Measurements from ENCODE around the gene MYB. TPM values are rescaled to one million over a fixed set of nuclear protein-coding genes. Genes with fewer than 3 reads are reported as not detected.

The MYB gene
- total and polyA plus RNA-seq, 2 of the 8 experiments (the other 6 are each of a cell fraction or from before 2014, with no cell fraction given) = 4.0 to 7.6 TPM

DNA sequence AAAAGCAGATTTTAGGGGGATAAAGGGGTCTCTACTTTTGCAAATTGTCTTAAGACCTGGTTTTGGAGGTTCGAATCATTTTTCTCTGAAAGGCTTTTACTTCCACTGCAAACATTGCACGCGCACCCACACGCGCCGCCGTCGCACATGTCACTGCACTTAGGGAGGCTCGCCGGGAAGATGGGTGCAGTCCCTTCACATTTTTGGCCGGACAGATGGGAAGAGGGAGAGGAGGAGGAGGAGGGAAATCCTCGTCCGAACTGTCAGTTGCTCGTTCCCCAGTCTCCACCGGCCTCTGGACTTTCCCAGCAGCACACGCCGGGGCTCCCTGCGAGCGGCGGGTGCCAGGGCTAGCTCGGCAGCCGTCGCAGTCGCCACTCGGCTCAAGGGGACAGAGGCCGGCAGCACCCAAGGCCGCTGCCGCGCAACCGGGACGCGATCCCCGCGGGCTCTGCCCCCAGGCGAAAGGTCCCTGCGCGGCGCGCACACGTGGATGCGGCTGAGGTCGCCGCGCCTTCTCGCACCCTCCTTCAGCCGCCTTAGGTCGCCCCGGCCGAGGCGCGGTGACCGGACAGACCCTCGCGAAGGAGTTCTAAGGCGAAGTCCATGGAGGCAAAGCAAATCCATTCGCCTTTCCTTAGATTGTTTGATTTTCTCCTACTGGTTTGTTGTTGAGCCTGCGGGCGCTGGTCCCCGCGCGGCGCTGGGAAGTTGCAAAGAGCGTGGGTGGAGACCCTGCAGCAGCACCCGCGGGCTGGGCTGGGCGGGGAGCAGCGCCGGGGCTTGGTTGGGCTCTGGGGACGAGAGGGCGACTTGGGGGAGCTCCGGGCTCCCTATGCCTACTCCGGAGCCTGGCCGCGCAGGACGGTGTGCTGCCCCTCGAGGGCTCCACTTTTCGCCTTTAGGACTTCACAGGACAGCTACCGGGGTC, 1.2 kb downstream of the MYB start:
- no peak overlapping the region for H2BK20ac ChIP-seq (ENCODE audit: low read length)
- no peak overlapping the region for H2BK15ac ChIP-seq (ENCODE audit: low read length)
- peaks cover 0 to 1% of the 10 kb centered on the region in 2 experiments for H4K20me1 ChIP-seq (replicated peaks in 1 of 2; ENCODE audit: control insufficient read depth in 1 of 2, insufficient read depth in 2 of 2, low read length in 2 of 2)
- 1% methylated on average over 54 of the region's 78 CpGs; no CpG with 5 or more reads in 1 of the 2 experiments for WGBS, 2 experiments (ENCODE audit: extremely low coverage in 1 of 2, insufficient coverage in 1 of 2, insufficient read length in 1 of 2, insufficient replicate concordance in 2 of 2, low coverage in 1 of 2, low lambda C conversion rate in 2 of 2, missing lambda C conversion rate in 1 of 2)
- H3K4me2 ChIP-seq (ENCODE audit: insufficient read depth in 1 of 2, low read depth in 2 of 2, low read length in 2 of 2) = peak overlapping the region; percentile 89 to 93
- H2BK120ac ChIP-seq (replicated peaks; ENCODE audit: low read depth, low read length) = no peak overlapping the region
- peaks cover 2% of the 10 kb centered on the region; the same call in 1 of the 2 replicates for H3K79me1 ChIP-seq (ENCODE audit: low read depth, low read length)
- no peaks in the 10 kb centered on the region for H3K9me3 ChIP-seq (ENCODE audit: insufficient read depth in 2 of 2, low read depth in 1 of 2, low read length in 1 of 2)
- peaks cover 0 to 16% of the 10 kb centered on the region in 2 experiments; a peak in 2 of 4 replicates for H3K79me2 ChIP-seq (ENCODE audit: control insufficient read depth in 1 of 2, insufficient read depth in 2 of 2, low read length in 2 of 2)
- no peak overlapping the region for H4K5ac ChIP-seq (ENCODE audit: insufficient read length, low read depth, low read length)
- ChIA-PET CTCF (ENCODE audit: partially characterized antibody) (interaction anchor here (0.8 to 2.0 kb wide), 5 partner anchors 10 to 41 kb away, joined by 3 to 8 read pairs (median 5); no protein-coding TSS in a partner anchor), POLR2A (ENCODE audit: partially characterized antibody) (interaction anchor here (0.7 to 3.0 kb wide), 4 partner anchors 38 to 89 kb away, joined by 3 to 10 read pairs (median 4); no protein-coding TSS in a partner anchor)
- no peak overlapping the region; the same call in 1 of the 2 replicates for H4K8ac ChIP-seq (ENCODE audit: extremely low read depth, insufficient read depth, low read length)
- no peak overlapping the region for H2AK5ac ChIP-seq (ENCODE audit: low read depth, low read length)
- peak overlapping the region; percentile 51; the same call in 1 of the 2 replicates for H3K18ac ChIP-seq (ENCODE audit: extremely low read depth, low read length)
- peaks cover 26% of the 10 kb centered on the region for H3K23me2 ChIP-seq (ENCODE audit: low read depth, low read length)
- H3K4me3 ChIP-seq (ENCODE audit: extremely low read depth in 1 of 4, insufficient read depth in 2 of 4, low read depth in 3 of 4, low read length in 4 of 4) = peak overlapping the region; percentile 62 to 86 (median 76)
- no peak overlapping the region for H3K56ac ChIP-seq (replicated peaks; ENCODE audit: insufficient read length, low read depth, low read length)
- H3K23ac ChIP-seq (ENCODE audit: insufficient read length) = no peak overlapping the region
- H2BK12ac ChIP-seq (ENCODE audit: low read depth, low read length) = no peak overlapping the region
- no peak overlapping the region for H3K14ac ChIP-seq (ENCODE audit: insufficient read length)
- H3K4ac ChIP-seq (replicated peaks; ENCODE audit: insufficient read length, low read depth, low read length) = no peak overlapping the region
- H4K91ac ChIP-seq (replicated peaks; ENCODE audit: insufficient read length, low read length) = peak overlapping the region; percentile 73
- no peak for FAIRE-seq
- peaks cover 0 to 26% (median 18%) of the 10 kb centered on the region in 4 experiments; a peak in 6 of 7 replicates for H3K27me3 ChIP-seq (replicated peaks in 1 of 4; ENCODE audit: control insufficient read depth in 3 of 4, extremely low read depth in 1 of 4, insufficient read depth in 3 of 4, low read length in 3 of 4)
- H3K9ac ChIP-seq (replicated peaks in 1 of 4; ENCODE audit: extremely low read depth in 1 of 4, low read depth in 3 of 4, low read length in 3 of 4) = peak overlapping the region in 2 of 4 experiments; percentile 32 to 79; a peak in 4 of 7 replicates
- H3K36me3 ChIP-seq (ENCODE audit: control insufficient read depth in 2 of 4, insufficient read depth in 4 of 4, low read length in 3 of 4) = peaks cover 0 to 13% (median 4%) of the 10 kb centered on the region in 4 experiments; a peak in 4 of 8 replicates
- H2AFZ ChIP-seq (ENCODE audit: low read length) = peak overlapping the region; percentile 54; the same call in 1 of the 2 replicates
- no peak overlapping the region for H3K27ac ChIP-seq (ENCODE audit: low read depth, low read length)
- H2BK5ac ChIP-seq (ENCODE audit: low read depth, low read length) = no peak overlapping the region
- peak in 1 of 2 experiments; percentile 66 for DNase-seq (ENCODE audit: low read depth in 1 of 2, low spot score in 2 of 2)
- peaks cover 0 to 7% (median 2%) of the 10 kb centered on the region in 4 experiments; a peak in 2 of 7 replicates for H3K4me1 ChIP-seq (replicated peaks in 1 of 4; ENCODE audit: control insufficient read depth in 3 of 4, insufficient read depth in 4 of 4, low read length in 3 of 4)
- no peak for TF ChIP-seq RBBP5 (IDR thresholded peaks at IDR 0.05; ENCODE audit: borderline replicate concordance, low read depth, low read length)
- TF ChIP-seq POLR2AphosphoS5 (IDR thresholded peaks at IDR 0.05; ENCODE audit: low read depth, low read length) = no peak
- TF ChIP-seq BCL11A (IDR thresholded peaks at IDR 0.05; ENCODE audit: low read depth in 2 of 2, low read length in 2 of 2) = no peak
- TF ChIP-seq RXRA (IDR thresholded peaks at IDR 0.05; ENCODE audit: insufficient read depth, low read depth, low read length) = no peak
- TF ChIP-seq, protein P1, sequence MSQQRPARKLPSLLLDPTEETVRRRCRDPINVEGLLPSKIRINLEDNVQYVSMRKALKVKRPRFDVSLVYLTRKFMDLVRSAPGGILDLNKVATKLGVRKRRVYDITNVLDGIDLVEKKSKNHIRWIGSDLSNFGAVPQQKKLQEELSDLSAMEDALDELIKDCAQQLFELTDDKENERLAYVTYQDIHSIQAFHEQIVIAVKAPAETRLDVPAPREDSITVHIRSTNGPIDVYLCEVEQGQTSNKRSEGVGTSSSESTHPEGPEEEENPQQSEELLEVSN (IDR thresholded peaks at IDR 0.05) = peak; percentile 60
- TF ChIP-seq HDAC2 (IDR thresholded peaks at IDR 0.05; ENCODE audit: borderline replicate concordance in 1 of 2, low read depth in 2 of 2, low read length in 2 of 2) = 0 out of 4 replicates have a peak, but pooled peaks of 1 of the 2 experiments have one; percentile 84
- TF ChIP-seq, protein P2, sequence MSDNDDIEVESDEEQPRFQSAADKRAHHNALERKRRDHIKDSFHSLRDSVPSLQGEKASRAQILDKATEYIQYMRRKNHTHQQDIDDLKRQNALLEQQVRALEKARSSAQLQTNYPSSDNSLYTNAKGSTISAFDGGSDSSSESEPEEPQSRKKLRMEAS (IDR thresholded peaks at IDR 0.05) = peak; percentile 70
- TF ChIP-seq SP1 (IDR thresholded peaks at IDR 0.05; ENCODE audit: low read depth, low read length) = no peak

Measured in H1 (cell line).